Measurements from ENCODE around the gene MAP3K3.
"Not testable (repeated sequence)": the region's sequence is repeated elsewhere in the genome, so short reads cannot be mapped to it uniquely, and the experiment has no call there.

Gene MAP3K3

DNA sequence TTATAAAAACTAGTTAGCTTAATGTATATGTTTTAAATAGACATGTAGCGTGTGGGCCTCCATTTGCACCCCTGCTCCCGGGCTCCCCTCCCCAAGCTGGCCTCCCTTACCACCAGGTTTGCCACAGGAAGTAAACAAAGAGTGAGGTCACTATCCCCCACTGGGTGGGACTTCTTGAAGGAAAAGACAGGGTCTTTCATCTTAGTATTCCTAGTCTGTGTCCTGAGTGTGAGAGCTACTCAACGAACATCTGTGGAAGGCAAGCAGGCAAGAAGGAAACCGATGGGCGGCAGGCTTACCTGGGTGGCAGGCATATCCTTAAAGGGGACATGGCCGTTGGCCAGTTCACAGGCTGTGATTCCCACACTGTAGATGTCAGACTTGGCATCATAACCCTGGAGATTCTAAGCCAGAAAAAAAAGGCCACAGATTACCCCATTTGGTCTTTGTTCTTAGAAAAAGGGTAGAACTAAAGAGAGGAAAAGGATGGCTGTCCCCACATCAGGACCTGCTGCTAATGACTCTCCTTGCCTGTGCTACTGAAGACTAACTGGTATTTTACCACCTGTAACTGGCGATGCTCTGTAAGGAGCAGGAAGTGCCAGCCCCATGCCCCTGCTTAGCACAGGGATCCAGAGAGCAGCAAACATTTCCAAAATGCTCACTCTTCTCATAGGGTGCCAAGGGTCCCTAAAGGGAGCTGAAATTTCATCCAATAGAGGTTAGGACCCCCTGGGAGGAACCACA, 84.3 kb downstream of the MAP3K3 start:
- DNase-seq (ENCODE audit: low spot score): peak; percentile 36

DNA sequence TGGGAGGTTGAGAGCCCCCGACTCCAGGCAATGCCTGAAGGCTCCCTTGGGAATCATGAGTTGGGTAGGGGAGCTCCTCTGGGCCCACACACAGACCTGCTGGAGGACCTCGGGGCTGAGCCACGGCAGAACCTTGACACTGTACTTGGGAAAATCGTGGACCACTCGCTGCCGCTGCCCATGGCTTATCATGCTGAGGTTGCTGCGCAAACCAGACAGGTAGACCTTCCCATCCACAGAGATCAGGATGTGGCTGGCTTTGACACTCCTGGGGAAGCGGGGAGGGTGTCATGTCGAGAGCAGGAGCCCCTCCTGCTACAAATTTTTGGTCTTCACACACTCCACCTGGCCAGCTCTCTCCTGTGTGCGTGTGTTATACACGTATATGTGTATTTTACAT, 84.9 kb downstream of the MAP3K3 start:
- peak; percentile 26 for DNase-seq (ENCODE audit: low spot score)

DNA sequence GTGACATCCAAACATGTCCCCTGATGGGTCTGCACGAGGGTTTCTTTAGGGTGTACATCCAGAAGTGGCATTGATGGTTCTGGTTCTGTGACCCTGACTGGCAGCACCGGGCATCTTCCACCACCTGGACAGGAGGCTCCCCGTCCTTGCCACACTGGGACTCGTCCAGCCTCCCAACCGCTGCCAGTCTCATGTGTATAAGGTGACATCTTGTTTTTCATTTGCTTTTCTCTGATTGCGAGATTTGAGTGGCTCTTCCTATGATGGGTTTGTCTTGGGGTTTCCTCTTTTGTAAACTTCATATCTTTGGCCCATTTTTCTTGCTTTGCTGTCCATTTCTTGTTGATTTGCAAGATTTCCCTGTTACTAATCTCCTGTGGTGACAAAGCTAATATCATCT, 86.9 kb downstream of the MAP3K3 start:
- no peak for DNase-seq (ENCODE audit: low spot score)

DNA sequence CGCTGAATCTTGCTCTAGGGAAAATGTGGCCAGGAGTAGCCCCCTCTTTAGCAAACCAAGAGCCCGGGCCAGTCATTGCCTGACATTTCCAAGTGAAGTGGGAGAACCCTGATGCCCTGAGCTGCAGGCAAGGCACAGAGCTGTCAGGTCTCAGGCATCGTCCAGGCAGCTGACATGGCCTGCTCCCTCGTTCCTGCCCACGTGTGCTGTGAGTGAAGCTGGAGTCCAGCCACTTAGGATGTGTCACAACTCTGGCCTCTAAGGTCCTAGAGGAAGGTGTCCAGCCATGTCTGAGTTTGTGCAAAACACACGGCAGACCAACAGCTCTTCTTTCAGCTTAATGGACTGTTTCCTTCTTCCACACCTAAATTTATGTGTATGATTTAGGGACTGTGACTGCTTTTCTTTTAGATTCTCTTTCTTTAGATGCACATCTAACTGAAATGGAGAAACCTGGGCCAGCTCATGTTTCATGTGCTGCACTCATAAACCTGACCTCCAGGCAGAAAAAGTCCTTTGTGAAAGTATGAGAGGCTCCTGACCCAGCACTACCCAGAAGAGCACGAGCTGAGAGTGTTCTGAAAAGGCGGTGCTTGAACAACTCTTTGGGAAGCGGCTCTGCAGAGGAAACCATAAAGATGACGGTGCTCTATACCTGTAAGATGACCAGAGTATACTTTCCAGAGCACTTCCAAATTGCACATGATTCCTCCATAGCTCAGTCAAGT, 92.5 kb downstream of the MAP3K3 start:
- DNase-seq (ENCODE audit: low spot score): no peak

DNA sequence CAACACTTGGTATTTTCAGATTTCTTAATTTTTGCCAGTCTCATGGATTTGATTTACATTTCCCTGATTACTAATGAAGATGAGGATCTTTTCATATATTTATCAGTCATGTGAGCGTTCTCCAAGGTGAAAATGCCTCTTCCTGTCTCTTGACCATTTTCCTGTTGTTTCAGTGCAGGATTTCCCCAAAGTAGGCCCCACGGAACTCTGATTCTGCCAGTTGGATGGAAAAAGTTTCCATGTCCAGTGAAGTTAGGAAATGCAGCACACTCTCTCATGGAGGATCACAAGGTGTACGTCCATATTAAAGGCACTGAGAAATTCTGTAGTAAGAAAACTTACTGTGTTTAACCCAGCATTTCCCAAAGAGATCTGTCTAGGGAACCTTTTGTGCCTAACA, 94.2 kb downstream of the MAP3K3 start:
- no peak for DNase-seq (ENCODE audit: low spot score)

DNA sequence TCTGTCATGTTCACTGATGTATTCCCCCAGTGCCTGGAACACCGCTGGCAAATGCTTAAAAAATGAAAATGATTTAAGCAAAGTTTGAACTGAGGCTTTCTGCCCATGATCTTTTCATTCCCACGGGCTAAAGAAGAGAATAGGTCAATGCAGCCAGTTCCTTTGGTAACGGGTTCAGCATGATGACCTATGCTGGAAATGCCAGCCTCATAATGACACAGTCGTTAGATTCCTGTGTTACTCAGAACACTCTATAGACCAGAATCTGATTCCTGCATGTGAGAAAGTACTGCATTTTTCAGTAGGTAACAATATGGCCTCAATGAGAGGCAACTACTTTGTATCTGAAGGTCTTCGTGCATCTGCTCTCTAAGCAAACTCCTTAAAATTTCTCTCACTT, 96.8 kb downstream of the MAP3K3 start:
- DNase-seq (ENCODE audit: low spot score): no peak

DNA sequence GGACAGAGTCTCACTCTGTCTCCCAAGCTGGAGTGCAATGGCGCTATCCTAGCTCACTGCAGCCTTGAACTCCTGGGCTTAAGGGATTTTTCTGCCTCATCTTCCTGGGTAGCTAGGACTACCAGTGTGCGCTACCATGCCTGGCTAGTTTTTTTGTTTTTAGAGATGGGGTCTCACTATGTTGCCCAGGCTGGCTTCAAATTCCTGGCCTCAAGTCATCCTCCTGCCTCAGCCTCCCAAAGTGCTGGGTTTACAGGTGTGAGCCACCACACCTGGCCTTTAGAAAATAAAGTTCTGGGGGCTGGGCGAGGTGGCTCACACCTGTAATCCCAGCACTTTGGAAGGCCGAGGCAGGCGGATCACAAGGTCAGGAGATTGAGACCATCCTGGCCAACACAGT, 98.0 kb downstream of the MAP3K3 start:
- DNase-seq (ENCODE audit: low spot score): not testable (repeated sequence)

DNA sequence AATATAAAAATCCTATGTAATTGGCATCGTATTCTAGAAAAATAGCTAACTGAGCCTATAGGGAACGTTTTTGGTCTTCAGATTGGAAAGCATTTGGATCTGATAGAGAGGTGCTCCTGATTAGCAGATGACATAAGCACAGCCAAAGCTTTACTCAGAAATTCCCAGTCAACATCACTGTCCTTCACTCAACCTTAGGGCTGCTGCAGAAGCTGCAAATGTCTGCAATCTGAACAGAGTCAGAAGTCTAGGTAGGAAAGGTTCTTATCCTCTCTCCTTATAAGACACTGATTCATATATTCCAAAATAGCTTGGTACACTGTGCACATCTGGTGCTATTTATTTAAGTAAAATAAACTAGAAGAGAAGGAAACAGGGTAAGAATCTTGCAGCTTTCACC, 100.2 kb downstream of the MAP3K3 start:
- no peak for DNase-seq (ENCODE audit: low spot score)

DNA sequence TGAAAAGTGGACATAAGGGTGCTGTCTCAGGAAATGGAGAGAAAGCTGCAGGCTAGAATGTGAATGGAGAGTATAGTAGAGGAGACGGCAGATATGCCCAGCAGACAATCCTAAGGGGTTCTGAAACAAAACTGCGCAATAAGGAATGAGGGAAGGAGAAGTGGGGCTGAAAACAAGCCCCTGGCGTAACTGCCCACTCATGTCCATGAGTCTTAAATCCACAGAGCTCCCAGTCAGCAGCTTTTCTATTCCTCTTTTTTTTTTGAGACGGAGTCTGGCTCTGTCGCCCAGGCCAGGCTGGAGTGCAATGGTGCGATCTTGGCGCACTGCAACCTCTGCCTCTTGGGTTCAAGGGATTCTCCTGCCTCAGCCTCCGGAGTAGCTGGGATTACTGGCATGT, 113.5 kb downstream of the MAP3K3 start:
- no peak for DNase-seq (ENCODE audit: low spot score)

DNA sequence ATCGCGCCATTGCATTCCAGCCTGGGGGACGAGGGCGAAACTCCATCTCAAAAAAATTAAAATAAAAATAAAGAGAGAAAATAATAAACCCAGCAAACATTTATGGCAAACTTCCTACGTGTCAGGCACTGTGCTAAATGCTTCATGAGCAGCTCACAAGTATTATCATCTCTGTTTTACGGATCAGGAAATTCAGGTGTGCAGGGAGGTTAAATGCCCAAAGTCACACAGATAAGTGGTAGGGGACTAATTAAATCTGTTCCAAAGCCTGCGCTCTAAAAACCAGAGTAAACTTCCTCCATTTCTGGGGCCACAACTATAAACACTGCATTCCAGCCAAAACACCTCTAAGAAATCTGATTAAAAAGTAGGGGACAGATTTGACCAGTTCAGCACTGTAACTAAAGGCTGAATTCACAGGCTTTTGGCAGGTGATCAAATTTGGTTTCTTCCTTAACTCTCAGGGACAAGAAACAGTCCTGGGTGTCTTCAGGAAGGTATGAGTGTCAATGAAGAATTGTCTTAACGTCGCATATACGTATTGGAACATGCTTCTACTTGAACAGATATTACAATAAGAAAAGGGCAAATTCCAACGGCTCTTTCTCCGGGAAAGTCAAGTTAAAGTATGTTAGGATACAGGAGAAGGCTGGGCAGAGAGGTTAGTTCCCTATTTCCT, 118.4 kb downstream of the MAP3K3 start:
- DNase-seq (ENCODE audit: low spot score): no peak

DNA sequence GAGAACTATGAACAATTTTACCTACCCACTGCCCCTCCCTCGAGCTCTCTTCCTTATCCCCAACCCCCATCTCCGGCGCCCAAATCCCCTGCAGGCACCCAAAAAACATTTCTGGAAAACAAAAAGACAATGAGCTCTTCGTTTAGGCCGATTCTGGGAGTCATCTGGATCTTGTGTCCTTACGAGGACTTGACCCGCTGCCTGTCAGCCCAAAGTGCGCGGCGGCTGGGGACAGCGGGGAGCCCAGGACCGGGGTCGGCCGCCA, 118.9 kb downstream of the MAP3K3 start:
- DNase-seq (ENCODE audit: low spot score): no peak

DNA sequence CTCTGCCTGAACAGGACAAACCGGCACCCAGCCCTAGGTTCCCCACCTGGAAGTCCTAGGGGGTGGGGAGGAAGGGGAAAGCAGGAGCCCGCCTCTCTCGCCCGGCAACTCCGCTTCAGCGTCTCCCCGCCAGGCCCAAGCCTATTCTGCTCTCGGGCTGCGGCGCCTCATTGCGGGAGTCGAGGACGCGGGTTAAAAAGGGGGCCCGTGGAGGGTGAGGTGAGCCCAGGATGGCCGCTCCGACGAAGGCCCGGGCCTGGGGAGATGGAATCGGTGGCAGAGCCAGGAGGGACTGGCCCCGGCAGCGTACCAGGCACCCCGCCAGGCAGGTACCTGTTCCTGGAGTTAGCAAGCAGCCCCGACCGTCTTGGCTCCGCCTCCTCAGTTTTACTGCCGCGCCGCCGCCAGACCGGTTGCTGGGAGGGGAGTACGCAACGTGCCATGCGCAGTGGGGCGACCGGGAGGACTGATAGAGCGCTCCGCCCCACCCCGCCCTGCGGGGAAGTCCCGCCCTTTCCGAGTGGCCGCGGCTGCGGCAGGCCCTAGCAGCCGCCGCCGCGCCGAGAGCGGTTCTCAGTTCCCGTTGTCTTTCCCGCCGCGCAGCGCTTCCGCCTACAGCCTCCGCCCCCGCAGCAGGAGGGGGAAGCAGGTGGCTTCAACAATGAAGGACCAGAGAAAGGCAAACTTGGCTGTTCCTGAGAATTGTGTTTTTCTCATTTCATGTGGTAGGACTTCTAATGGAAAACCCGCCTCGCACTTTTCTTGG, 119.4 kb downstream of the MAP3K3 start, which contains the start of gene STRADA:
TSS of gene STRADA (minus strand) at position 392 of the 766 bp plus-strand sequence. CDS start 13,430 bp downstream, outside the sequence.
- peak; percentile 99 for DNase-seq (ENCODE audit: low spot score)
